NCI-H187 treated with DMSO at 0.1 percent for 48 hours (cell line): ENCODE measurements around the gene PSAP.

Experiments used
- DNase-seq: peaks from one replicate; lab custom pipeline; 2025; lab: John Stamatoyannopoulos, UW

The PSAP gene

GRCh38 chr10:71807557-71808510 is 43.2 kb downstream of the PSAP start:
- DNase-seq: no peak

- no peak for DNase-seq
Measured at GRCh38 chr10:71806704-71807556, 44.1 kb downstream of the PSAP start.

- no peak for DNase-seq
Measured at GRCh38 chr10:71805776-71806703, 45.0 kb downstream of the PSAP start.

- no peak for DNase-seq
Measured at GRCh38 chr10:71804077-71804476, 47.0 kb downstream of the PSAP start.

GRCh38 chr10:71802715-71803488 is 48.1 kb downstream of the PSAP start:
- no peak for DNase-seq

- DNase-seq: no peak
Measured at GRCh38 chr10:71802235-71802634, 48.8 kb downstream of the PSAP start.

- no peak for DNase-seq
Measured at GRCh38 chr10:71801361-71801760, 49.7 kb downstream of the PSAP start.

- no peak for DNase-seq
Measured at GRCh38 chr10:71799608-71800453, 51.2 kb downstream of the PSAP start.

- no peak for DNase-seq
Measured at GRCh38 chr10:71799112-71799511, 51.9 kb downstream of the PSAP start.

- DNase-seq: no peak
Measured at GRCh38 chr10:71798308-71798624, 52.8 kb downstream of the PSAP start.

GRCh38 chr10:71797533-71798307 is 53.3 kb downstream of the PSAP start:
- no peak for DNase-seq

- no peak for DNase-seq
Measured at GRCh38 chr10:71796749-71797405, 54.2 kb downstream of the PSAP start.

- DNase-seq: no peak
Measured at GRCh38 chr10:71795248-71795647, 55.8 kb downstream of the PSAP start.

GRCh38 chr10:71790749-71791440 is 60.2 kb downstream of the PSAP start:
- no peak for DNase-seq

- DNase-seq: no peak
Measured at GRCh38 chr10:71789871-71790270, 61.2 kb downstream of the PSAP start.

- no peak for DNase-seq
Measured at GRCh38 chr10:71788954-71789353, 62.1 kb downstream of the PSAP start.

- DNase-seq: no peak
Measured at GRCh38 chr10:71784679-71785272, 66.3 kb downstream of the PSAP start.
